ENCODE results near the gene ZC3H18.
"Not testable (repeated sequence)": the region's sequence is repeated elsewhere in the genome, so short reads cannot be mapped to it uniquely, and the experiment has no call there.

Gene ZC3H18

GRCh38 chr16:88605186-88606147 lies 35.3 kb downstream of the ZC3H18 start:
- no peak for DNase-seq (ENCODE audit: low spot score)

GRCh38 chr16:88606148-88606757 lies 36.0 kb downstream of the ZC3H18 start:
- DNase-seq (ENCODE audit: low spot score) = no peak

- DNase-seq (ENCODE audit: low spot score) = no peak
Observed at GRCh38 chr16:88608076-88608475, 37.9 kb downstream of the ZC3H18 start.

- DNase-seq (ENCODE audit: low spot score) = not testable (repeated sequence)
Observed at GRCh38 chr16:88609426-88609825, 39.2 kb downstream of the ZC3H18 start.

- no peak for DNase-seq (ENCODE audit: low spot score)
Observed at GRCh38 chr16:88610080-88610479, 39.9 kb downstream of the ZC3H18 start.

- no peak for DNase-seq (ENCODE audit: low spot score)
Observed at GRCh38 chr16:88610909-88611812, 41.0 kb downstream of the ZC3H18 start.

- no peak for DNase-seq (ENCODE audit: low spot score)
Observed at GRCh38 chr16:88613293-88613692, 43.1 kb downstream of the ZC3H18 start.

- DNase-seq (ENCODE audit: low spot score) = peak; percentile 31
Observed at GRCh38 chr16:88613911-88614817, 44.0 kb downstream of the ZC3H18 start.

GRCh38 chr16:88614818-88615580 lies 44.8 kb downstream of the ZC3H18 start:
- no peak for DNase-seq (ENCODE audit: low spot score)

GRCh38 chr16:88616320-88616719 lies 46.1 kb downstream of the ZC3H18 start:
- DNase-seq (ENCODE audit: low spot score) = no peak

GRCh38 chr16:88616736-88617135 lies 46.5 kb downstream of the ZC3H18 start:
- no peak for DNase-seq (ENCODE audit: low spot score)

GRCh38 chr16:88617268-88618031 lies 47.2 kb downstream of the ZC3H18 start:
- no peak for DNase-seq (ENCODE audit: low spot score)

- DNase-seq (ENCODE audit: low spot score) = no peak
Observed at GRCh38 chr16:88618182-88618955, 48.2 kb downstream of the ZC3H18 start.

- DNase-seq (ENCODE audit: low spot score) = no peak
Observed at GRCh38 chr16:88618956-88619667, 48.9 kb downstream of the ZC3H18 start.

- no peak for DNase-seq (ENCODE audit: low spot score)
Observed at GRCh38 chr16:88619859-88620815, 49.9 kb downstream of the ZC3H18 start.

- DNase-seq (ENCODE audit: low spot score) = no peak
Observed at GRCh38 chr16:88622125-88622524, 51.9 kb downstream of the ZC3H18 start.

- DNase-seq (ENCODE audit: low spot score) = no peak
Observed at GRCh38 chr16:88622866-88623265, 52.7 kb downstream of the ZC3H18 start.
